GM21381 (cell line): ENCODE measurements around the gene COL6A2.
"Not testable (repeated sequence)": the region's sequence is repeated elsewhere in the genome, so short reads cannot be mapped to it uniquely, and the experiment has no call there.

Experiments used
- ATAC-seq: cut with Tn5 transposase; IDR thresholded peaks from one replicate; pipeline ENCODE4 v1.9.1; 2021; ENCODE audit warnings: mild to moderate bottlenecking, moderate library complexity; ENCODE audit not compliant: unreplicated experiment

COL6A2 gene

DNA sequence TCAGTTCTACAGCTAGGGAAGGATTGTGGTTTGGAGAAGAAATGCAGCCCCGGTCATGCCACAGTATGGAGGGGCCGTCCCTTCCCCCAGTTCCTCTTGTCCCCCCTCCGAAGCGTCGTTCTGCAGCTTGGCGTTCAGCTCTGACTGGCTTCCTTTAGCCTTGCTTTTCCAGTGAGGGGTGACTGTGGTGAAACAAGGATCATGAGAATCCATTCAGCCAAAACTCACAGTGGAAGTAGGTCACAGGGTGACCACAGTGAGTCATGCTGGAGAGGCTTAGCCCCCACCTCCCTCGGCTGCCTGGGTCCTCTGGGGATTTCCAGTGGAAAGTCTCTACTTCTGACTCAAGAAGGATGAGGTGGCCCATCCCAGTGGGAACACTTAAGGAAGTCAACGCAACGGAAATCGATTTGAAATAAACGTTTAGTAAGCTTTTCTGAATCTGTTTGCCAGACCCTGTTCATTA is 37.3 kb upstream of the COL6A2 start:
- no peak for ATAC-seq

- ATAC-seq: no peak
These were observed 36.8 kb upstream of the COL6A2 start for GRCh38 chr21:46061063-46061462.

DNA sequence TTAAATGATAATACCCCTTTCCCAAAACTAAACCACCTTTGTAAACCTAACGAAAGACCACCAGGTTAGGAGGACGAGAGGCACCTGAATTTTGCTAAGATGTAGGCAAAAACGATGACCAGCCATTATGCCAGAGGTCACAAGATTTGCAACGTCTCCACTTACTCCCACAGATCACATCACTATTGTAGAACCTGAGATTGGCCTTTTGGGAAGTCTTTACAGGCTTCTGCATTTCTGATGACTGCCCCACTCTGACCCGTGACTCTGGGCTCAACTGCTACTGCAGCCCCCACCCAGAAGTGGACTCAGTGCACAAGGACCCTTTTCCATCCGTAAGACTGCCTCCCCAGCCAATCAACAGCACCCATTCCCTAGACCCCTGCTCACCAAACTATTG is 36.4 kb upstream of the COL6A2 start:
- no peak for ATAC-seq

GRCh38 chr21:46061950-46062349 is 36.0 kb upstream of the COL6A2 start:
- no peak for ATAC-seq

DNA sequence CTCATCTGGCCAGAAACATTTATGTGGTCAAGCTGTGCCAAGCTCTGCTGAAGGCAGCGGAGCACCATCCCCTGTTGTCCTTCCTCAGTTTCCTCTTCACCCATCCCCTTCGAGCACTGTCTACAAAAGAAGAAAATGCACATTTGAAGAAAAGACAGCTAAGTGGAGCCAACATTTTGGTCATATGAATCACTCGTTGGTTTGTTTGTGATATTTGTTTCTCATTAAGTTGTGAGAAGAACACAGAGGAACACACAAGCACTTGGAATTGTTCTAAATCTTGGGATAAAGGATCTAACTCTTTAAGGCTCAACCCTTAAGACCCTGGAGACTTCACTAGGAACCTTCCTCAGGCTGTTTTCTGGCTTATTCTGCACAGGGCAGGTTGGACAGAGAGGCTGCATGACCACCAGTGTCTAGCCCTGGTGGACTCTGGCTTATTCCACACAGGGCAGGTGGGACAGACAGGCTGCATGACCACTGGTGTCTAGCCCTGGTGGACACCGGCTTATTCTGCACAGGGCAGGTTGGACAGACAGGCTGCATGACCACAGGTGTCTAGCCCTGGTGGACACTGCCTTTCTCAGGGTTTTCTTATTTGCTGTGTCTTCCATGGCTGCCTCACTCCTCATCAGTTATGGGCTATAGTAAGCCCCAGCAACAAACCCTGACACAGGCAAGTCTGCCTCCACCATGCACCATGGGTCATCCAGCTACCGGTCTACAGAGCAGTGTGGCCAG is 35.3 kb upstream of the COL6A2 start:
- ATAC-seq: no peak

GRCh38 chr21:46063227-46063626 is 34.7 kb upstream of the COL6A2 start:
- ATAC-seq: no peak

DNA sequence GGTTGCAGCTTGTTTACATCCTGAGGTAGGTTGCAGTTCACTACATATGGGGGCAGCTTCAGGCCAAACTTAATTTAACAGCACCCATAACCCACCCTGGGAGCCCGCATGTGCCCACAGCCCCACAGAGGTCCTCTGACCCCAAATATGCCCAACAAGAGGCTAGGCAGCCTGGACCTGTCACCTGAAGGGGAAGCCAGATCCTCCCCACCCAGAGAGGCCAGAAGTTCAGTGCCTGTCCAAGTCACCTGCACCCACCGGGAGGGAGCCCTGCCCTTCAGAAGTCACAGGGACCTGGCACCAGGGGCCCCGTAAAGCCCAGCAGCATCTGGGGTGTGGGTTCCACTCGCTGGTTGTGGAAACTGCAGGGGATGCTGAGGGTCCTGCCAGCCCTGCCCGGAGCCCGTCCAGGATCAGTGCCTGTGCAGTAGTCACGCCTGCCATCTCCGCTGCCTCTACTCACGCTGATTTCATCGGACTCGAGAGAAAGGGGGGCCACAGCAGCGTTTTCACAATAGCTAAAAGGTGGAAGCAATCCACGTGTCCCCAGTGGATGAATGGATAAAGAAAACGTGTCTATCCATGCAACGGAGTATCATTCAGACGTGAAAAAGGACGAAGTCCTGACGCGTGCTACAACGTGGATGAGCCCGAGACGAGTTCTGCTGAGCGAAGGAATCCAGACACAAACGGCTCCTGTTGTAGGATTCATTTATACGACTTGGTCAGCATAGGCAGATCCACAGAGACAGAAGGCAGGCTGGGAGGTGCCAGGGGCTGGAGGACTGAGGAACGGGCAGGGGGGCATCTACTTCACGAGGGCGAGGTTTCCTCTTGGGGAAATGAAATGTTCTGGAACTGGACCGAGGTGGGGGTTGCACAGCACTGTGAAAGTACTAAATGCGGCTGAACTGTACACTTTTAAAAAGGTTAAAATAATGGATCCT is 33.9 kb upstream of the COL6A2 start:
- ATAC-seq: no peak

GRCh38 chr21:46064870-46065214 is 33.1 kb upstream of the COL6A2 start:
- no peak for ATAC-seq

DNA sequence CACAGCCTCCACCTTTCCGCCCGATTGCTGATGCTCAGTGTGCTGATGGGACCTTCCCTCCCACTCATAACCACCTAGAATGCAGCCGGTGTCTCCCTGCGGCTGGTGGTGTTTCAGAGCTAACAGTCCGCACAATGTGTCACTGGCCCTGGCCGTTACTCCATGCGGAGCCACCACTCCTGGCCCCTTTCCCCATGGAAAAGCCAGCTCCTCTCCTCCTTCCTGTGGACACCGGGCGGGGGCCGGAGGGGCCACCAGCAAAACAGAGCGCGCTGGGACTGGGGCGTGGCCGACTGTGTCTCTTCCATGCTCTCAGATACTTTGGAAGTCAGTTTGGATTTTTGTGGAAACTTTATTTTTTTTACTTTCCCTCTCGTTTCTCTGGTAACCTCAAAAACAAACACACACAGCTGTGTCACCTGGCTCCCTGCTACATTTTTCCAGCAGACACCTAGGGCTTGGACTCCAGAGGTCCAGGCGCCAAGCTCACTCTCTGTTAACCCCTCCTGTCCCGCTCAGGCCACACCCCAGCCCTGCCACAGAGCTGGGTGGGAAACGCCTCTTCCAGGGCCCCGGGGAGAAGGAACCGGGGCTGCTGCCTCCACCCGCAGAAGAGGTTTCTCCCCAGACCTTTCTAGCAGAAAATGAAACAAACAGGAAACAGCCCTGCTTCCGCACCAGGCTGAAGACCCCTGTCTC is 32.5 kb upstream of the COL6A2 start:
- no peak for ATAC-seq

- ATAC-seq: no peak
These were observed 31.9 kb upstream of the COL6A2 start for GRCh38 chr21:46065914-46066551.

- ATAC-seq: no peak
These were observed 31.2 kb upstream of the COL6A2 start for GRCh38 chr21:46066591-46067331.

DNA sequence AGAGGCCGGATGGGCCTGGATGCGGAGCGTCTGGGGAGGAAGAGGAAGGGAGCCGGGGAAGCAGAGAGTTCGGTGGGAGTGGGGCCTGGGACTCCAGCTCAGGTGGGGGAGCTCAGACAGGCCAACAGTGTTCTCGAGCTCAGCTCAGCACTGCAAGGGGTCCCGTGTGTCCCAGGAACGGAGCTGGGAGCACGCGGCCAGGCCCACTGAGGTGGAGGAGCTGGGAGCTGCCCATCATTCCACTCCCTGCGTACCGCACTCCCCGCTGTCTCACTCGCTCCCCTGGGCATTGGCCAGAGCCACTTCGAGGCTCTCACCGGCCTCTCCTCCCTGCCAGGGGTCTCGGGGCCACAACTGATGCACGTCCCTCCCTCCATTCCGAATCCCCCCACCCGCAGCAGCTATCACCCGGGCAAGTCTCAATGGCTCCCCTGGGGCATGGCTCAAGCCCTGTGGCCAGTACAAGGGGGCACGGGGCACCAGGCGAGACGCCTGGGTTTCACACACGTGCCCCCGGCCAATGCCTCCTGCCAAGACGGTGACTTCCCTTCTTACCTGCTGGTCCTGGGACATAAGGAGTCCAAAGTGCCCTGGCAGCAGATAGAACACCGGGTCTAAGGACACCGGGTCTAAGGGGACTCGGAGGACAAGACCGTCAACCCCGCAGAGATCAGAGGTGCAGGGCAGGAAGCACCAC is 30.3 kb upstream of the COL6A2 start:
- no peak for ATAC-seq

DNA sequence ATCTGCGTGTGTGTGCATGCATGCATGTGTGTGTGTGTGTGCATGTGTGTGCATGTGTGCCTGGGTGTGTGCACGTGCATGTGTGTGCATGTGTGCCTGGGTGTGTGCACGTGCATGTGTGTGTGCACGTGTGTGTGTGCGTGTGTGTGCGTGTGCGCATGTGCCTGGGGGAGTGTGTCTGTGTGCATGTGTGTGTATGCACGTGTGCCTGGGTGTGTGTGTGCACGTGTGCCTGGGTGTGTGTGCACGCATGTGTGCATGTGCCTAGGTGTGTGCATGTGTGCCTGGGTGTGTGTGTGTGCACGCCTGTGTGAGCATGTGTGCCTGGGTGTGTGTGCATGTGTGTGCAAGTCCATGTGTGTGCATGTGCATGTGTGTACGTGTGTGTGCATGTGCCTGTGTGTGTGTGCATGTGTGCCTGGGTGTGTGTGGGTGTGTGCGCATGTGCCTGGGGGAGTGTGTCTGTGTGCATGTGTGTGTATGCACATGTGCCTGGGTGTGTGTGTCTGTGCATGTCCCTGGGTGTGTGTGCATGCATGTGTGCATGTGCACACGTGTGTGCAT is 29.3 kb upstream of the COL6A2 start:
- no peak for ATAC-seq

DNA sequence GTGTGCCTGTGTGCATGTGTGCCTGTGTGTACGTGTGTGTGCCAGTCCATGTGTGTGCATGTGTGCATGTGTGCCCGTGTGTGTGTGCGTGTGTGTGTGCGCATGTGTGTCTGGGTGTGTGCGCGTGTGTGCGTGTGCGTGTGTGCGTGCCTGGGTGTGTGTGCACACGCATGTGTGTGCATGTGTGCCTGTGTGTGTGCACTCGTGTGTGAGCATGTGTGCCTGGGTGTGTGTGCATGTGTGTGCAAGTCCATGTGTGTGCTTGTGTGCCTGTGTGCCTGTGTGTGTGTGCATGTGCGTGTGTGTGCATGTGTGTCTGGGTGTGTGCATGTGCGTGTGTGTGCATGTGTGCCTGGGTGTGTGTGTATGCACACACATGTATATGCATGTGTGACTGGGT is 28.7 kb upstream of the COL6A2 start:
- no peak for ATAC-seq

GRCh38 chr21:46069719-46070279 is 28.1 kb upstream of the COL6A2 start:
- ATAC-seq: no peak

GRCh38 chr21:46071082-46071481 is 26.8 kb upstream of the COL6A2 start:
- no peak for ATAC-seq

GRCh38 chr21:46076724-46077123 is 21.2 kb upstream of the COL6A2 start:
- not testable (repeated sequence) for ATAC-seq

GRCh38 chr21:46077674-46078101 is 20.2 kb upstream of the COL6A2 start:
- ATAC-seq: no peak
